ENCODE data around the gene CACNA1A.
"Not testable (repeated sequence)": the region's sequence is repeated elsewhere in the genome, so short reads cannot be mapped to it uniquely, and the experiment has no call there.

Gene CACNA1A

GRCh38 chr19:13429563-13429962 lies 76.7 kb downstream of the CACNA1A start:
- H3K4me3 ChIP-seq (ENCODE audit: low read length): no peak overlapping the region
- no peak for TF ChIP-seq CTCF (conservative IDR thresholded peaks at IDR 0.05; ENCODE audit: low read length)
- no peak for DNase-seq (ENCODE audit: low read depth)

GRCh38 chr19:13428352-13428751 lies 77.9 kb downstream of the CACNA1A start:
- TF ChIP-seq CTCF (conservative IDR thresholded peaks at IDR 0.05; ENCODE audit: low read length): peak; percentile 60
- DNase-seq (ENCODE audit: low read depth): peak; percentile 14
- H3K4me3 ChIP-seq (ENCODE audit: low read length): no peak overlapping the region

- TF ChIP-seq CTCF (conservative IDR thresholded peaks at IDR 0.05; ENCODE audit: low read length): no peak
- H3K4me3 ChIP-seq (ENCODE audit: low read length): no peak overlapping the region
- DNase-seq (ENCODE audit: low read depth): no peak
Observed at GRCh38 chr19:13427273-13428051, 78.8 kb downstream of the CACNA1A start.

GRCh38 chr19:13425875-13426274 lies 80.4 kb downstream of the CACNA1A start:
- not testable (repeated sequence) for DNase-seq (ENCODE audit: low read depth); H3K4me3 ChIP-seq (ENCODE audit: low read length)

GRCh38 chr19:13425151-13425550 lies 81.1 kb downstream of the CACNA1A start:
- no peak overlapping the region for H3K4me3 ChIP-seq (ENCODE audit: low read length)
- no peak for TF ChIP-seq CTCF (conservative IDR thresholded peaks at IDR 0.05; ENCODE audit: low read length)
- DNase-seq (ENCODE audit: low read depth): no peak

GRCh38 chr19:13420780-13421179 lies 85.5 kb downstream of the CACNA1A start:
- DNase-seq (ENCODE audit: low read depth): no peak
- TF ChIP-seq CTCF (conservative IDR thresholded peaks at IDR 0.05; ENCODE audit: low read length): no peak
- H3K4me3 ChIP-seq (ENCODE audit: low read length): no peak overlapping the region

- DNase-seq (ENCODE audit: low read depth): no peak
- H3K4me3 ChIP-seq (ENCODE audit: low read length): no peak overlapping the region
- no peak for TF ChIP-seq CTCF (conservative IDR thresholded peaks at IDR 0.05; ENCODE audit: low read length)
Observed at GRCh38 chr19:13417054-13417453, 89.2 kb downstream of the CACNA1A start.

Measured in AG10803 (cell line).